NT2/D1 (cell line): ENCODE data around the gene FBXL20.

ENCODE experiments used
- SUZ12 ChIP-seq: IDR thresholded peaks from 2 replicates; pipeline ENCODE4 v1.6.1; 2011; ENCODE audit not compliant: insufficient read length, insufficient read depth; ENCODE audit errors: extremely low read depth
- YY1 ChIP-seq: IDR thresholded peaks from 2 replicates; pipeline ENCODE4 v1.6.1; 2011; ENCODE audit not compliant: insufficient read length, insufficient read depth
- ZNF274 ChIP-seq: IDR thresholded peaks from 2 replicates; pipeline ENCODE4 v1.6.1; 2011; ENCODE audit warnings: mild to moderate bottlenecking, low read depth, low read length

DNA sequence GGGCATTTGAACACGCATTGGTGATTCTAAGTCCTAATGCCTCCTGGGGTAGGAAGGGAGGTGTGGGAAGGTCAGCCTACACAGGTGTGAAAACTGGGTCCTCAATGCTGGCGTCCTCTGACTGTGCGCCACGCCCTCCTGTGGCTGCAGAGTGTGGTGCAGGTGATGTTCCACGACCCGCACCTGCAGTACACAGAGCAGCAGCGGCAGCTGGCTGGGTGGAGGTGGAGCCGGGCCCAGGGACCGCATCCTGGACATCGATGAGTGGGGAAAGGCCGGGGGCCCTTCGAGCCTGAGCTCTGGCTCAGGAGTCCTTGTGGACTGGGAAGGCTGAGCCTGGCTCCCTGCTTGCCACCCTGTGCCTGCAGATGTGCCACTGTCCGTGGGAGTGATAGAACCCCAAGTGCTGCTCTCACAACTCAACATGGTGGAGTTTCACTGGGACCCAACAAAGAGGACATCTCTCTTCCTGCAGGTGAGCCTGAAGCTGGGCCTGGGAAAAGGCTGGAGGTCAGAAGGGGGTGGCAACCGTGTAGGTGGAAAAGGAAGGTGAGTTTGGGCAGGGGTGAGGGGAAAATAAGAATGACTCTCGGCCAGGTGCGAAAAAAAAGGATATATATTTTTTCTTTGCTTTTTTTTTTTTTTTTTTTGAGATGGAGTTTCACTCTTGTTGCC lies 161.6 kb downstream of the FBXL20 start:
- TF ChIP-seq ZNF274, result no peak
- no peak for TF ChIP-seq SUZ12
- TF ChIP-seq YY1, result no peak
